ENCODE data around the gene AURKAIP1.

Gene AURKAIP1

DNA sequence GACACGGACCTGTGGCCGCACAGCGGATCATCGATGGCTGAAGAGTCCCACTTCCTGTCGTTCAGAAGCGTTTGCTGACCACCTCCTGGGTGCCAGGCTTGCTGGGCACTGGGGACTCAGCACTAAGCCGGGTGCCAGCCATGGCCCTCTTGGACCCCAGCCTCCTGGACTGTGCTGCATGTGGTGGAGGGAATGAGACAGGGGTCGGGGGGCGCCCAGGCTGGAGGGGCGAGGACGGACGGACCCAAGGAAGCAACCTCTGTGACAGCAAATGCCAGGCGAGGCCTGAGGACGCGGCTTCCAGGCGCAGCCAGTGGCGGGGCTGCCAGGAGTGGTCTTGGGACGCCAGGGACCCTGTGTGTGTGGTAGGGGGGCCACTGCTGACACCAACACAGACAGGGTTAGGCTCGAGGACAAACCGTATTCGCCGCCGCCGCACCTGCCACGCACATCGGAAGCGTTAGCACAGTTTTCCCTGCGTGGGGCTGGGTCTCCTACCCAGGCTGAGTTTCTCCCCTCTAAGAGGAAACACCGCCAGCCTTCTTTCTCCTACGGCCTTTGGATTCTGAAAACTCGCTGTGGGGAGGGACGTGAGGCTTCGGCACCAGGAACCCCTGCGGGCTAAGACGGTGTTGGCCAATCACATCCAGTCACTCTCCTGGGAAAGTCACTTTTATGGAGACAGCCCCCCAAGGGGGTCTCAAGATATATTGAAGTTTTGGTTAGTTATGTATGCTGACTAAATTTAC, 13.6 kb downstream of the AURKAIP1 start:
- no peak for TF ChIP-seq CTCF (conservative IDR thresholded peaks at IDR 0.05)

DNA sequence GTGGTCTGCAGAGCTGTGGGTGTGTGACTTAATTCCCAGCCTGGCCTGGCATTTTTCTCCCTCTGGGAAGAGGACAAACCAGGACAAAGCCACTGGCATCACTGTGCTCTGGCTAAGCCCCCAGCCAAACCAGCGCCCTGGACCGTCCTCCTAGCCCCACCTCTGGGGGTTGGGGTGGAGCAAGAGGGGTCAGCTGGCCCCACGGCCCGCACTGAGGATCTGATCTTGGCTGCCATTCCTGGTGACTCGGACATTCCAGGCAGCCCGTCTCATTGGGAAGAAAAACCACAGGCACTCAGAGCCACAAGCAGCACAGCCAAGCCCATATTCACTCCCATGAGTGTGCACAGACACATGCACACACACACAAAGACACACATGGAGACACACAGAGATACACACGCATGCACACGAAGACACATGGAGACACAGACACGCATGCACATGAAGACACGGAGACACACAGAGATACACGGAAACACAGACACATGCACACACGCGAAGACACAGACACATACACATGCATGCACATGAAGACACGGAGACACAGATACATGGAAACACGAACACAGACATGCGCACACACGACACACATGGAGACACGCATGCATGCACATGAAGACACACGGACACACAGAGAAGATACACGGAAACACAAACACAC, 14.4 kb downstream of the AURKAIP1 start:
- no peak for TF ChIP-seq CTCF (conservative IDR thresholded peaks at IDR 0.05)

More for the DNA sequence above, 13.6 kb downstream of the AURKAIP1 start:
- no peak overlapping the region for H3K27ac ChIP-seq

GRCh38 chr1:1359664-1360468, 15.1 kb downstream of the AURKAIP1 start:
- no peak for TF ChIP-seq CTCF (conservative IDR thresholded peaks at IDR 0.05)
- no peak overlapping the region for H3K27ac ChIP-seq

More for the DNA sequence above, 14.4 kb downstream of the AURKAIP1 start:
- H3K27ac ChIP-seq, result no peak overlapping the region

DNA sequence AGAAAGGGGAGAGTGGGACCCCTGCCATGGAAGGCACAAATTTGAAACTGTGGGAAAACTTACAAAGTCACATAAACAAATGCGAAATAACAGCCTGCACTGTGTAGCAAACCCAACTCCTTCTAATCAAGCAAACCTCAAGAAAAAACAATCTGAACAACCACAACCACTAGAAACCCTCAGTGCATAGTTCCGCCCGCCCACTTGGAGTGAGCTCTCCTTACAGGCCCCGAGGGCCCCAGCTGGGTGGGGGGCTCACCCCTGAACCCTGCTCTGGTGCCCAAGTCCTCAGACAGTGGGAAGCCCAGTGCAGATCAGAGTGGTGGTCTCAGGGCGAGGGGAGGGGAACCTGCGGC, 15.7 kb downstream of the AURKAIP1 start:
- no peak overlapping the region for H3K27ac ChIP-seq
- TF ChIP-seq CTCF (conservative IDR thresholded peaks at IDR 0.05), result no peak

GRCh38 chr1:1358433-1359271, 16.4 kb downstream of the AURKAIP1 start, which contains the start of gene MXRA8:
MXRA8 (minus strand) TSS chr1:1358555; CDS start chr1:1358504, 51 bp downstream.
- no peak within 1 kb of the TSS for H3K27ac ChIP-seq
- TF ChIP-seq CTCF (conservative IDR thresholded peaks at IDR 0.05), result no peak

- no peak for TF ChIP-seq CTCF (conservative IDR thresholded peaks at IDR 0.05)
- no peak overlapping the region for H3K27ac ChIP-seq
Observed at GRCh38 chr1:1357871-1358432, 17.1 kb downstream of the AURKAIP1 start.
